ENCODE measurements around the gene CNTN5. TPM values are rescaled to one million over a fixed set of nuclear protein-coding genes. Genes with fewer than 3 reads are reported as not detected.

CNTN5 gene
- total RNA-seq, 3 donors from 2014 or later (not counting 1 experiment from before 2014, with no cell fraction given), result not detected

- no peak for ATAC-seq
- Histone ChIP-seq H3K36me3 (ENCODE audit: control insufficient read depth, insufficient read depth, low read length) (no peaks in the 10 kb centered on the region), H3K9me3 (ENCODE audit: control insufficient read depth, insufficient read depth, low read length) (peaks cover 13% of the 10 kb centered on the region), H3K4me1 (ENCODE audit: control insufficient read depth, insufficient read depth, low read length) (no peaks in the 10 kb centered on the region), H3K27me3 (ENCODE audit: control insufficient read depth, insufficient read depth, low read length) (no peaks in the 10 kb centered on the region), H3K4me3 (ENCODE audit: low read length) (no peak overlapping the region), H3K27ac (ENCODE audit: low read length) (no peak overlapping the region)
- H3K36me3 Mint-ChIP-seq, result peaks cover 14% of the 10 kb centered on the region
- DNase-seq, result no peak
- no peak for TF ChIP-seq CTCF (IDR thresholded peaks at IDR 0.05)
- no peak overlapping the region for H3K27ac Mint-ChIP-seq
- intact Hi-C loops (cut with micrococcal nuclease), result no loop called here
- H3K4me3 Mint-ChIP-seq, result no peak overlapping the region
- H3K4me1 Mint-ChIP-seq, result no peaks in the 10 kb centered on the region
- H3K27me3 Mint-ChIP-seq (ENCODE audit: low read depth in 2 of 2), result no peaks in the 10 kb centered on the region
- peaks cover 11 to 20% of the 10 kb centered on the region in 2 donors for H3K9me3 Mint-ChIP-seq
Observed at GRCh38 chr11:99640671-99641070, 619.9 kb downstream of the CNTN5 start.

GRCh38 chr11:99645934-99646333, 625.2 kb downstream of the CNTN5 start:
- no peak for ATAC-seq
- peaks cover 12 to 21% of the 10 kb centered on the region in 2 donors for H3K9me3 Mint-ChIP-seq

GRCh38 chr11:99670067-99670676, 649.4 kb downstream of the CNTN5 start:
- Histone ChIP-seq H3K4me3 (ENCODE audit: low read length) (no peak overlapping the region), H3K36me3 (ENCODE audit: control insufficient read depth, insufficient read depth, low read length) (no peaks in the 10 kb centered on the region), H3K9me3 (ENCODE audit: control insufficient read depth, insufficient read depth, low read length) (no peaks in the 10 kb centered on the region), H3K27me3 (ENCODE audit: control insufficient read depth, insufficient read depth, low read length) (no peaks in the 10 kb centered on the region), H3K4me1 (ENCODE audit: control insufficient read depth, insufficient read depth, low read length) (no peaks in the 10 kb centered on the region), H3K27ac (ENCODE audit: low read length) (no peak overlapping the region)
- peaks cover 10% of the 10 kb centered on the region for H3K36me3 Mint-ChIP-seq
- intact Hi-C loops (cut with micrococcal nuclease), result no loop called here
- H3K27ac Mint-ChIP-seq, result no peak overlapping the region
- 53% methylated on average over 1 of the region's 2 CpGs for WGBS (ENCODE audit: insufficient coverage)
- no peaks in the 10 kb centered on the region for H3K27me3 Mint-ChIP-seq (ENCODE audit: low read depth in 2 of 2)
- no peak for TF ChIP-seq CTCF (IDR thresholded peaks at IDR 0.05)
- H3K9me3 Mint-ChIP-seq, result peaks cover 7 to 23% of the 10 kb centered on the region in 2 donors
- ATAC-seq (no peak), DNase-seq (no peak)
- H3K4me1 Mint-ChIP-seq, result no peaks in the 10 kb centered on the region
- no peak overlapping the region for H3K4me3 Mint-ChIP-seq

More at GRCh38 chr11:99645934-99646333, 625.2 kb downstream of the CNTN5 start:
- Mint-ChIP-seq H3K36me3 (peaks cover 2% of the 10 kb centered on the region), H3K27me3 (ENCODE audit: low read depth in 2 of 2) (no peaks in the 10 kb centered on the region), H3K4me3 (no peak overlapping the region), H3K27ac (no peak overlapping the region), H3K4me1 (no peaks in the 10 kb centered on the region)
- WGBS (ENCODE audit: insufficient coverage), result 84% methylated on average over 2 of the region's 2 CpGs
- Histone ChIP-seq H3K4me1 (ENCODE audit: control insufficient read depth, insufficient read depth, low read length) (no peaks in the 10 kb centered on the region), H3K4me3 (ENCODE audit: low read length) (no peak overlapping the region), H3K36me3 (ENCODE audit: control insufficient read depth, insufficient read depth, low read length) (no peaks in the 10 kb centered on the region), H3K27ac (ENCODE audit: low read length) (no peak overlapping the region), H3K9me3 (ENCODE audit: control insufficient read depth, insufficient read depth, low read length) (peaks cover 6% of the 10 kb centered on the region), H3K27me3 (ENCODE audit: control insufficient read depth, insufficient read depth, low read length) (no peaks in the 10 kb centered on the region)
- TF ChIP-seq CTCF (IDR thresholded peaks at IDR 0.05), result no peak
- intact Hi-C loops (cut with micrococcal nuclease), result no loop called here
- DNase-seq, result no peak

- 73% methylated on average over 8 of the region's 8 CpGs for WGBS (ENCODE audit: insufficient coverage)
- no peak overlapping the region for H3K27ac ChIP-seq (ENCODE audit: low read length)
- H3K36me3 Mint-ChIP-seq, result peaks cover 10% of the 10 kb centered on the region
- no peaks in the 10 kb centered on the region for H3K27me3 ChIP-seq (ENCODE audit: control insufficient read depth, insufficient read depth, low read length)
- no peaks in the 10 kb centered on the region for H3K4me1 Mint-ChIP-seq
- ATAC-seq (no peak), DNase-seq (no peak)
- intact Hi-C loops (cut with micrococcal nuclease), result no loop called here
- H3K36me3 ChIP-seq (ENCODE audit: control insufficient read depth, insufficient read depth, low read length), result no peaks in the 10 kb centered on the region
- no peaks in the 10 kb centered on the region for H3K9me3 ChIP-seq (ENCODE audit: control insufficient read depth, insufficient read depth, low read length)
- TF ChIP-seq CTCF (IDR thresholded peaks at IDR 0.05), result no peak
- H3K4me3 ChIP-seq (ENCODE audit: low read length), result no peak overlapping the region
- no peak overlapping the region for H3K4me3 Mint-ChIP-seq
- no peaks in the 10 kb centered on the region for H3K27me3 Mint-ChIP-seq (ENCODE audit: low read depth in 2 of 2)
- H3K4me1 ChIP-seq (ENCODE audit: control insufficient read depth, insufficient read depth, low read length), result no peaks in the 10 kb centered on the region
- peaks cover 9 to 22% of the 10 kb centered on the region in 2 donors for H3K9me3 Mint-ChIP-seq
- no peak overlapping the region for H3K27ac Mint-ChIP-seq
Observed at GRCh38 chr11:99671808-99672409, 651.2 kb downstream of the CNTN5 start.
